ENCODE measurements around the gene ADGRB3. TPM values are rescaled to one million over a fixed set of nuclear protein-coding genes. Genes with fewer than 3 reads are reported as not detected.

Gene ADGRB3
- total and polyA plus RNA-seq, 10 donors = 0.09 to 4.1 (median 1.1) TPM

- Histone ChIP-seq H3K9me3 (no peaks in the 10 kb centered on the region), H3K27me3 (replicated peaks in 1 of 7) (no peaks in the 10 kb centered on the region), H3K4me3 (no peak overlapping the region), H3K36me3 (no peaks in the 10 kb centered on the region), H3K4me1 (peaks cover 0 to 4% (median 0%) of the 10 kb centered on the region in 6 donors), H3K27ac (no peak overlapping the region)
- WGBS, 5 donors = 24 to 32% (median 28%) methylated on average over 11 of the region's 11 CpGs
- intact Hi-C loops (cut with DNase I; ENCODE audit: low total_unique reads) = no loop called here
- TF ChIP-seq POLR2A (IDR thresholded peaks at IDR 0.05) = no peak
- no peak for TF ChIP-seq POLR2AphosphoS5 (IDR thresholded peaks at IDR 0.05)
- peak; percentile 26 to 83 (median 71) for TF ChIP-seq CTCF (IDR thresholded peaks at IDR 0.05 in 8 of 11, conservative IDR thresholded peaks at IDR 0.05 in 3 of 11)
- DNase-seq = no peak
Measured at GRCh38 chr6:68967549-68968300, 332.6 kb downstream of the ADGRB3 start.

- H3K4me3 ChIP-seq = no peak overlapping the region
- H3K9me3 ChIP-seq = no peaks in the 10 kb centered on the region
- WGBS, 5 donors = 4 to 9% (median 7%) methylated on average over 4 of the region's 4 CpGs
- no peak for DNase-seq
- TF ChIP-seq CTCF (IDR thresholded peaks at IDR 0.05 in 8 of 11, conservative IDR thresholded peaks at IDR 0.05 in 3 of 11) (peak in 1 of 11 experiments; percentile 10), POLR2AphosphoS5 (IDR thresholded peaks at IDR 0.05) (no peak)
- H3K36me3 ChIP-seq = no peaks in the 10 kb centered on the region
- no peaks in the 10 kb centered on the region for H3K27me3 ChIP-seq (replicated peaks in 1 of 7)
- H3K27ac ChIP-seq = no peak overlapping the region
- peaks cover 0 to 4% (median 0%) of the 10 kb centered on the region in 6 donors for H3K4me1 ChIP-seq
- intact Hi-C loops (cut with DNase I; ENCODE audit: low total_unique reads) = no loop called here
Measured at GRCh38 chr6:68968301-68968649, 333.2 kb downstream of the ADGRB3 start.

GRCh38 chr6:68973066-68973465 is 338.0 kb downstream of the ADGRB3 start:
- H3K27ac ChIP-seq = no peak overlapping the region
- no peaks in the 10 kb centered on the region for H3K27me3 ChIP-seq (replicated peaks in 1 of 7)
- TF ChIP-seq POLR2AphosphoS5 (IDR thresholded peaks at IDR 0.05) = no peak
- no peak for TF ChIP-seq CTCF (IDR thresholded peaks at IDR 0.05 in 8 of 11, conservative IDR thresholded peaks at IDR 0.05 in 3 of 11)
- TF ChIP-seq POLR2A (IDR thresholded peaks at IDR 0.05) = no peak
- intact Hi-C loops (cut with DNase I; ENCODE audit: low total_unique reads) = no loop called here
- no peak for DNase-seq
- peaks cover 0 to under 1% (median 0%) of the 10 kb centered on the region in 6 donors for H3K4me1 ChIP-seq
- no peaks in the 10 kb centered on the region for H3K36me3 ChIP-seq
- H3K4me3 ChIP-seq = no peak overlapping the region
- H3K9me3 ChIP-seq = no peaks in the 10 kb centered on the region

GRCh38 chr6:68975064-68975463 is 340.0 kb downstream of the ADGRB3 start:
- no peaks in the 10 kb centered on the region for H3K36me3 ChIP-seq
- no peaks in the 10 kb centered on the region for H3K4me1 ChIP-seq
- no peak overlapping the region for H3K27ac ChIP-seq
- intact Hi-C loops (cut with DNase I; ENCODE audit: low total_unique reads) = no loop called here
- 56 to 73% (median 71%) methylated on average over 2 of the region's 2 CpGs for WGBS, 5 donors
- no peaks in the 10 kb centered on the region for H3K27me3 ChIP-seq (replicated peaks in 1 of 7)
- DNase-seq = no peak
- TF ChIP-seq CTCF (IDR thresholded peaks at IDR 0.05 in 8 of 11, conservative IDR thresholded peaks at IDR 0.05 in 3 of 11) (no peak), POLR2AphosphoS5 (IDR thresholded peaks at IDR 0.05) (no peak), POLR2A (IDR thresholded peaks at IDR 0.05) (no peak)
- no peaks in the 10 kb centered on the region for H3K9me3 ChIP-seq
- H3K4me3 ChIP-seq = no peak overlapping the region

Data from spleen (tissue), 11 donors.